Measurements from ENCODE around the gene DSCAML1. TPM values are rescaled to one million over a fixed set of nuclear protein-coding genes. Genes with fewer than 3 reads are reported as not detected.
A peak's percentile ranks its signal among the peaks of the same experiment; 100 is the strongest.

The DSCAML1 gene
- total and polyA plus RNA-seq, 2 of the 8 experiments (the other 6 are each of a cell fraction or from before 2014, with no cell fraction given): 0.19 to 0.24 TPM

DNA sequence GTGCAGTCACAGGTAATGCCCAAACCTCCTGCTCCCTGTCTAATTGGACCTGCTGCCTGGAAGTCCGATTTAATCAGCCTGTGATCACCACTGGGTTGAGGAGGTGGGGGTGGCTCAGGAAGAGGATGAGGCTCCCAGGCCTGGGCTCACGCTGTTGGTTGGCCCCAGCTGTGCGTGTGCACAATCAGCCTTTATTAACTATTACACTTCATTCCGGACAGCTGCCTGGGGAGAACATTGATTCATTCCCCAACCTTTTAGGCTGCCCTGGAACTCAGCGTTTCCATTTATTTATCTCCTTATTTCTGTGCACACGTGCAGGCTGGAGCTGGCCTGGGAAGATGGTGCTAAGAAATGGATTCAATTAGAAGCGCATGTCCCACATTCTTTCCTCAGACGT, 123.4 kb downstream of the DSCAML1 start:
- Histone ChIP-seq H2BK15ac (ENCODE audit: low read length) (no peak overlapping the region; the same call in 1 of the 2 replicates), H3K79me2 (ENCODE audit: control insufficient read depth in 1 of 2, insufficient read depth in 2 of 2, low read length in 2 of 2) (no peaks in the 10 kb centered on the region), H3K4ac (replicated peaks; ENCODE audit: insufficient read length, low read depth, low read length) (no peak overlapping the region), H3K9ac (replicated peaks in 1 of 4; ENCODE audit: extremely low read depth in 1 of 4, low read depth in 3 of 4, low read length in 3 of 4) (no peak overlapping the region), H3K4me2 (ENCODE audit: insufficient read depth in 1 of 2, low read depth in 2 of 2, low read length in 2 of 2) (no peak overlapping the region), H3K23ac (ENCODE audit: insufficient read length) (no peak overlapping the region), H4K20me1 (replicated peaks in 1 of 2; ENCODE audit: control insufficient read depth in 1 of 2, insufficient read depth in 2 of 2, low read length in 2 of 2) (peaks cover 0 to 2% of the 10 kb centered on the region in 2 experiments), H4K5ac (ENCODE audit: insufficient read length, low read depth, low read length) (no peak overlapping the region), H3K27ac (ENCODE audit: low read depth, low read length) (no peak overlapping the region), H3K18ac (ENCODE audit: extremely low read depth, low read length) (no peak overlapping the region), H3K4me3 (ENCODE audit: extremely low read depth in 1 of 4, insufficient read depth in 2 of 4, low read depth in 3 of 4, low read length in 4 of 4) (no peak overlapping the region), H3K23me2 (ENCODE audit: low read depth, low read length) (no peaks in the 10 kb centered on the region), H3K4me1 (replicated peaks in 1 of 4; ENCODE audit: control insufficient read depth in 3 of 4, insufficient read depth in 4 of 4, low read length in 3 of 4) (peaks cover 9 to 15% (median 12%) of the 10 kb centered on the region in 4 experiments), H3K14ac (ENCODE audit: insufficient read length) (no peak overlapping the region), H3K9me3 (ENCODE audit: insufficient read depth in 2 of 2, low read depth in 1 of 2, low read length in 1 of 2) (no peaks in the 10 kb centered on the region), H2BK120ac (replicated peaks; ENCODE audit: low read depth, low read length) (no peak overlapping the region), H3K56ac (replicated peaks; ENCODE audit: insufficient read length, low read depth, low read length) (no peak overlapping the region), H2AK5ac (ENCODE audit: low read depth, low read length) (no peak overlapping the region), H3K79me1 (ENCODE audit: low read depth, low read length) (no peaks in the 10 kb centered on the region), H2BK20ac (ENCODE audit: low read length) (no peak overlapping the region), H2BK12ac (ENCODE audit: low read depth, low read length) (no peak overlapping the region), H2BK5ac (ENCODE audit: low read depth, low read length) (no peak overlapping the region), H3K27me3 (replicated peaks in 1 of 4; ENCODE audit: control insufficient read depth in 3 of 4, extremely low read depth in 1 of 4, insufficient read depth in 3 of 4, low read length in 3 of 4) (no peaks in the 10 kb centered on the region; a peak in 2 of 7 replicates), H4K91ac (replicated peaks; ENCODE audit: insufficient read length, low read length) (peak overlapping the region; percentile 42), H4K8ac (ENCODE audit: extremely low read depth, insufficient read depth, low read length) (no peak overlapping the region), H3K36me3 (ENCODE audit: control insufficient read depth in 2 of 4, insufficient read depth in 4 of 4, low read length in 3 of 4) (no peaks in the 10 kb centered on the region), H2AFZ (ENCODE audit: low read length) (no peak overlapping the region)
- ChIA-PET CTCF (ENCODE audit: partially characterized antibody) (no interaction called here), POLR2A (ENCODE audit: partially characterized antibody) (no interaction called here)
- no peak for TF ChIP-seq ZNF274 (IDR thresholded peaks at IDR 0.05; ENCODE audit: borderline replicate concordance, extremely low read depth, low read length)
- TF ChIP-seq HDAC6 (IDR thresholded peaks at IDR 0.05; ENCODE audit: low read depth, low read length): no peak
- TF ChIP-seq CHD1 (IDR thresholded peaks at IDR 0.05; ENCODE audit: low read depth, low read length): no peak
- no peak for TF ChIP-seq SIRT6 (IDR thresholded peaks at IDR 0.05; ENCODE audit: low read length)
- TF ChIP-seq EZH2 (IDR thresholded peaks at IDR 0.05; ENCODE audit: low read depth, low read length, severe bottlenecking): no peak
- no peak for FAIRE-seq
- no peak for DNase-seq (ENCODE audit: low read depth in 1 of 2, low spot score in 2 of 2)
- 90% methylated on average over 8 of the region's 8 CpGs; no CpG with 5 or more reads in 1 of the 2 experiments for WGBS, 2 experiments (ENCODE audit: extremely low coverage in 1 of 2, insufficient coverage in 1 of 2, insufficient read length in 1 of 2, insufficient replicate concordance in 2 of 2, low coverage in 1 of 2, low lambda C conversion rate in 2 of 2, missing lambda C conversion rate in 1 of 2)

Data from H1 (cell line).